Activated CD4-positive, CD25-positive, alpha-beta regulatory T cell treated with anti-CD3 and anti-CD28 coated beads, Interleukin-2, amount 50 U/mL, for 72 hours (primary cell): ENCODE results near the gene CHAC1.

Source experiments
- DNase-seq: peaks from one replicate; pipeline ENCODE4 v3.0.0; 2021

The CHAC1 gene, protein sequence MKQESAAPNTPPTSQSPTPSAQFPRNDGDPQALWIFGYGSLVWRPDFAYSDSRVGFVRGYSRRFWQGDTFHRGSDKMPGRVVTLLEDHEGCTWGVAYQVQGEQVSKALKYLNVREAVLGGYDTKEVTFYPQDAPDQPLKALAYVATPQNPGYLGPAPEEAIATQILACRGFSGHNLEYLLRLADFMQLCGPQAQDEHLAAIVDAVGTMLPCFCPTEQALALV

GRCh38 chr15:40952901-40953712, at the start of gene CHAC1:
TSS of gene CHAC1 (plus strand) at chr15:40953471. CDS start at chr15:40953584, 113 bp downstream.
- DNase-seq: peak; percentile 94

GRCh38 chr15:40904552-40905201, 48.6 kb upstream of the CHAC1 start:
- DNase-seq: no peak

DNA sequence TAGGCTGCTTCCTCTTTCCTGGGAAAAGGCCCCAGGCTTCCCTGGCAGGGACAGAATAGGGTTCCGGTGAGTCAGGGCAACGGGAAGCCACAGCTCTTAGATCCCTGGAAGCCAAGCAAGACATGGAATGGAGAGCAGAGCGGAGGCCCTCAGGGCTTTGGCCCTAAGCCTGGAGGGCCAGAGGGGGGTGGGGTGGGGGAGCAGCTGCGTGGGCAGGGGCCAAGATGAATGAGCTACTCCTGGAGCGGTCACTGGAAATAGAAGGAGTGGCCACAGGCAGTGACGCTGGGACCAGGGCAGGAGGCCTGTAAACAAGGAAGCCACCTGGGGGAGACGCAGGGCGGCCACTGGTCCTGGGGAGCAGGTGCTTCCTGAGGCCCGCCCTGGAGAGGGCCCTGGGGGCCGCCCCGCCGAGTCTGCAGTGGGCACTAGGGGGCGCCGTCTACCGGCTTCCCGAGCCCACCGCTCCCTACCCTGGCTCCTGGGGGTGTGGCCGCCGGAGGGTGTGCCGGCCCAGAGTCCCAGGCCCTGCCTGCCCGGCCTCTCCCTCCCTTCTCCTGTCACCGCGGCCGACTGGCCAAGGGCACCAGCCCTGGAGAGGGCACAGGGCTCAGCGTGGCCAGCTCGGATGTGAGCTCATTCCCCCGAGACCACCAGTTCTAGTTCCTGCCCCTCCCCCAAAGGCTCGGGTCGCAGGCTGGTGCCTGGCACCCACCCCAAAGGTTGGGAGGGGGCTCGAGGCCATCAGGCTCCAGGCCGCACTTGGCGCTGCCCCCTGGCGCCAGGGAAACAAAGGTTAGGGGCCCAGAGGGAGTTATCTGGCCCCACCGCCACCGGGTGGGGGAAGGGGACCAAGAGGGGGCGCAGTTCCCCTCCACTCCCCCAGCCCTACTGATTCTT, 46.9 kb upstream of the CHAC1 start:
- DNase-seq: peak; percentile 78

- peak; percentile 69 for DNase-seq
Observed at GRCh38 chr15:40906991-40907802, 46.1 kb upstream of the CHAC1 start.

DNA sequence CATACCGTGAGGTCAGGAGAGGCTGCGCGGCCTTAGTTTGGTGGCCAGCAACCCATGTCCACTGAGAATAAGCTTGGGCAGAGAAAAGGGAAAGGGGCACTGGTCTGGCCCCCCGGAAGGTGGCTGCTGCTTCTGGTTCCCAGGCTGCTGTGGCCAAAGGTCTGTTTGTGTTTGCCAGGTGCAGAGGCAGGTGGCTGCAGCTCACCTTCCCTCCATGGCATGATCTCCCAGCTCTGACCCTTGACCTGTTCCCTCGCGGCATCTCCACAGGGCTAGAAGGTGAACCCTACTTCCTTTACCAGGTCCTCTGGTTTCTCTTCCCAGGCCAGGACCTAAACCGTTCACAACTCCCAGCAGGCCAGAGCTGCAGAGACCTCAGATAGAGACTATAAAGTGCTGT, 45.2 kb upstream of the CHAC1 start:
- no peak for DNase-seq

DNA sequence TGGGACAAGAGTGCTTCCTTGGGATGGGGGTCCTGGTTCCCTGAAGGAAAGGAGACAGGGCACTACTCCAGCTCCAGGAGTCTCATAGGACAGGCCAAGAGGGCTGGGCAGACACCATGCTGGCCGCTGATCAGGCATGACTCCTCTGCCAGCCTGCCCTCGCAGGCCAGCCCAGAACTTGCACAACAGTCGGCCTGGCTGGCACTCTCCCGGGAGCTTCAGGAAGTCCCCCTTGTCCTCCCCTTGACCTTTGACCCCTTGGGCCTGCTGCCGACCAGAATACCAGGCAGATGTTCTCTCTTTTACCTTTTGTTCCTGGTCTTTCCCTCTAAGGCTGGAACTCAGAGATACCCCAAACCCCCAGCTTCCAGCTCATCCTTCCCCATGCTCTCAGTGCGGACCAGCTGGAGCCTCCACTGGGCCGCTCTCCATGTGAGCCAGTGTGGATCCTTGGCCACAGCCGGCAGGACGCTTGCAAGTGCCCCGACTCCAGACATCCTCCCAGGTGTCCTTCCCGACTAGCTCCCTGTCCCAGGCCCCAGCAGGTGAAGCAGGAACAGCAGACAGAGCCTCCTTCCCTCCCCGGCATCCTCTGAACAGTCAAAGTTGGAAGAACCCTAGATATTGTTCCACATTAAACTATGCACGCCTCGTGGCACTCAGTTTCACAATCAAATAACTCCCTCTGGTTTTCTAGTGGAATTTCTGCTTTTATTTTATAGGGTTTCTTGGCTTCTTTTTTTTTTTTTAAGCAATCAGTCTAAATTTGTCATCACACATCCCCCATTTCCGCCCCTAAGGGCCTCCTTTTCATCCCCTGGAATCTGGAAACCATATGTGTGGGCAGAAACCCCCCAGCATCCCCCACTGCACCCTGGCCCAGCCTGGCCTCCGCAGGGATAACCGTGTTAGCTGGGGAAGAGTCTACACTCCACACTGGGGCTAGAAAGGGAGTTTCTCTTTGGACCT, 43.3 kb upstream of the CHAC1 start:
- DNase-seq: no peak

GRCh38 chr15:40911141-40911540, 42.1 kb upstream of the CHAC1 start:
- DNase-seq: no peak

DNA sequence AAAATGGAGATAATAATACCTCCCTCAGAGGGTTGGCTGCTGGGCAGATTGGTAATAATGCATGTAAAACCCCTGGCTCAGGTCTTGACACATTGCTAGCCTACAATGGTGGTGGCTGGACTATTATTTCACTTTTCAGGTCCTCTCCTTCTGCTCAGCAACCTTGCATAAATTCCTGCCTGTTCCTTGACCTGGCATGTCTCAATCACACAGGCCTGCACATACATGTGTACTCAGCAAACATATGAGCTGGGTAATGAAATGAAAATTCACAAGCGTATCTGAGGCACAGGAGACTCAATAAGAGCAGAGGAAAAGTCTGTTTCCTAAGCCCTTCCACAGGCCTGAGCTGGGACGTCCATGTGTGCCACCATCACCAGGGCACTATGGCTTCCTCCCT, 41.6 kb upstream of the CHAC1 start:
- no peak for DNase-seq

DNA sequence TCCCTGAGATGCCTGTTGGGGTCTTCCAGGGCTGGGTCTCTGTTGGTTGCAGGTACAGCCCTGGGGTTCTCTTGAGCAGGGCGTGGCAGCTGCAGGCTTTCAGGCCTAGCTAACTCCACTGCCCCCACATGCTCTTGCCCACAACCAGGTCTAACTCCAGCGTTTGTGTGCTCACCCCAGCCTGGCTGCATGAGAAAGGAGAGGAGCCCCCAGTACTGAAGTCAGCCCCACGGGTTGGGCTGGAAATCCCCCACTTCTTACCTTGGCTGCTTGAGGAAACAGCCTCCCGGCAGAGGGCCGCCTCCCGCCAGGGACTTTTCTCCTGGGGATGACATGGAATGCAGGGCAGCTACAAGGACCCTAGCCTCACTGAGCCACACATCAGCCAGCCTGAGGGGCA, 40.8 kb upstream of the CHAC1 start:
- DNase-seq: no peak

DNA sequence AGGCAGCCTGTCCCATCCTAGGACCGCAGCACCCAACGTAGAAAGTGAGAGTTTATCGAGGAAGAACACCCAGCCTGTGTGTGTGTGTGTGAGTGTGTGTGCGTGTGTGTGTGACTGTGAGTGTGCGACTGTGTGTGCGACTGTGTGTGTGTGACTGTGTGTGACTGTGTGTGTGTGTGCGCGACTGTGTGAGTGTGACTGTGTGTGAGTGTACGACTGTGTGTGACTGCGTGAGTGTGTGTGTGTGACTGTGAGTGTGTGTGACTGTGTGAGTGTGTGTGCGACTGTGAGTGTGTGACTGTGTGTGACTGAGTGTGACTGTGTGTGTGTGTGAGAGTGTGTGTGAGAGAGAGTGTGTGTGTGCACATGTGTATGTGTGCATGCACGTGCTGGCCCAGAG, 39.3 kb upstream of the CHAC1 start:
- DNase-seq: no peak

DNA sequence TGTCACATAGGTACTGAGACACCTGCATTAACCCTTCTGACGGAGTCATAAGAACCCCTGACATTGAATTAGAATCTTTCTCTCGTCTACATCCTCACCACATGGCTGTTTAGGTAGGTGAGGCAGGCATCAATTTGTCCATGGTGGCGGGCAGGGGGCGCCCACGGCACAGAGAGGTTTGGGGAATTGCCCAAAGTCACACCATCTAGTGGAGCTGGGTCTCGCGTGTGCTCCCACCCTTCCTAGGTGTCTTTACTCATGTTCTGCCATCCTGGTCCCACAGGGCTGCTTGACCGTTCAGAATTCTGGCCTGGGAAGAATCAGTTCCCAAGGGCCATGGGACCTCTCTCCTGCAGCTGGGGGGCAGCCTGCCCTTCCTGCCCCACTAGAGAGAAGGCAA, 38.8 kb upstream of the CHAC1 start:
- DNase-seq: no peak

GRCh38 chr15:40915116-40915661, 38.1 kb upstream of the CHAC1 start:
- no peak for DNase-seq

- no peak for DNase-seq
Observed at GRCh38 chr15:40915679-40916078, 37.6 kb upstream of the CHAC1 start.

DNA sequence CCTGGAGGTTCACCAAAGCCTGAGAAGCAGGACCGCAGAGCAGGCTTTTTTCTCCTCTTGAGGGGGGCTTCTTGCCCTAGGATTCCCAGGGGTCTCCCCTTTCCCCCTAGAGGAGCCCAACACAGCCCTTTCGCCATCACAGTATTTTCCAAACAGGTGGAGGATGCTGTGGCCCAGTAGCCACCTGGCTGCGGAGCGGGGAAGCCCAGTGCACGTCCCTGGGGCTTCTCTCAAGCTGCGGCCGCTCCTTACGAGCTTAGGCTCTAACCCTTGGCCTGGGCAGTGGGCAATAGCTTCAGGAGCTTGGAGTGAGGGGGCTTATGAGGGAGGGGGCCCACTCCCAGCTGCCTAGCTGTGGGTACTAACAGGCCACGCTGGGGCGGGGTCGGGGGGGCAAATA, 35.7 kb upstream of the CHAC1 start:
- DNase-seq: no peak

DNA sequence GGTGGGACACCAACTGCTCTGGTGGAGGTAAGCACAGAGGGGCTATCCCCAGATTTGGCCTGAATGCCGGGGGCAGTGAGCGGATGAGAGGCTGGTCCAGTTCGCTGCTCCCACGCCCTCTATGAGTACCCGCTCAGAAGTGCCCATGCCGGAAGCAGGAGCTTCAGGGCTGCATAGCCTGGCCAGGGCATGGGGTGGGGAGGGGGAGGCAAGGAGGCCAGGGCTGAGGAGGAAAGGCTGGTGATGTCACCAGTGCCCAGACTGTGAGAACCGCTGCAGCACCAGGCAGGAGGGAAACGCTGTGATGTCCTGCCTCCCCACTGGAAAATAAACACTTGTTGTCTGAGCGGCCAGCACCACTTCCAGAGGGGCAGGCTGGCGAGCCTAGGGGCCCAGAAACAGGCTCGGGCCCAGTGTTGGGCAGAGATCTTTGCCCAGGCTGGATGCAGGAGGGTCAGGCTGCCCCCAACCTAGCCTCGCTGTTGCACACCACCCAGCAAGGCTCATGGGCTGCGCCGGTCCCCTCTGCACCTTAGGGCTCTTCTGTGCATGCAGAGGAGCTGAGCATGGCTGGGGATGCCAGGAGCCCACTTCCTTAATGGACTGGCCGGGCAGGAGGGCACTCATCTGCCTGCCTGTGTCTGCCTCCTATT, 35.0 kb upstream of the CHAC1 start:
- no peak for DNase-seq

DNA sequence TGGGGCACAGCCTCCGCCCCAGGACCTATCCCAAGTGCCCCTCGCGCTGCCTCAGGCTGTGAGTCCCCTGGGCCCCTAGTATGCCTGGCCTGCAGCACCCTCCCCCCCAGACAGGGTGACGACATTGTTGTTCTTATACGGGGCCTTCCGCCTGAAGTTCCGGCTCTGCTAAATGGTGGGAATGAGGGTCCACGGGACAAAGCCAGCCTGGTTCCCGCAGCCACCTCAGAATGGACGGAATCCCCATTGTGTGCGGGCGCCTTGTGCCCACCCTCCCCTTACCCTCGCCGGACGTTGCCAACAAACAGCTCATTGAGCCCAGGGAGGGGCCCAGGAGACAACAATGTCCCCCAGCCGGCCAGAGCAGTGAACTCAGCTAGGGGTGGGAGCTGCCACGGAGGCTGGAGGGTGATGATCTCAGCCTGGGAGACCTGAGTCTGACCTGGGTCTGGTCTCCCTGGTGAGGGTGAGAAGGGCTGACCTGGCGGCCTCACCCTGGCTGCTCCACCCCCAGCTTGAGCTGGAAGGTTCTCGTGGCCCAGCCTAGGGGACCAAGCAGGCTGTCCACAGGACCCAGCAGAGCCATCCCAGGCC, 34.4 kb upstream of the CHAC1 start:
- no peak for DNase-seq

GRCh38 chr15:40921949-40922607, 31.2 kb upstream of the CHAC1 start:
- no peak for DNase-seq

- no peak for DNase-seq
Observed at GRCh38 chr15:40922608-40923005, 30.7 kb upstream of the CHAC1 start.

GRCh38 chr15:40923551-40923950, 29.7 kb upstream of the CHAC1 start:
- no peak for DNase-seq
